ENCODE results near the gene DLGAP1. TPM values are rescaled to one million over a fixed set of nuclear protein-coding genes. Genes with fewer than 3 reads are reported as not detected.

Gene DLGAP1
- total RNA-seq, 1 donor from 2014 or later = 13.6 TPM

GRCh38 chr18:3747176-3747973, 707.7 kb downstream of the DLGAP1 start:
- DNase-seq = no peak
- Mint-ChIP-seq H3K9me3 (ENCODE audit: unreplicated experiment) (no peaks in the 10 kb centered on the region), H3K27me3 (ENCODE audit: unreplicated experiment) (no peaks in the 10 kb centered on the region), H3K27ac (ENCODE audit: unreplicated experiment) (no peak overlapping the region), H3K4me1 (ENCODE audit: low read depth, unreplicated experiment) (no peaks in the 10 kb centered on the region), H3K4me3 (ENCODE audit: unreplicated experiment) (no peak overlapping the region), H3K36me3 (ENCODE audit: unreplicated experiment) (no peaks in the 10 kb centered on the region)
- no peak for TF ChIP-seq CTCF (IDR thresholded peaks at IDR 0.05; ENCODE audit: partially characterized antibody, unreplicated experiment)

GRCh38 chr18:3742541-3742940, 712.6 kb downstream of the DLGAP1 start:
- H3K9me3 Mint-ChIP-seq (ENCODE audit: unreplicated experiment) = peaks cover 2% of the 10 kb centered on the region
- no peak for DNase-seq
- peaks cover 6% of the 10 kb centered on the region for H3K36me3 Mint-ChIP-seq (ENCODE audit: unreplicated experiment)
- no peak overlapping the region for H3K27ac Mint-ChIP-seq (ENCODE audit: unreplicated experiment)
- H3K27me3 Mint-ChIP-seq (ENCODE audit: unreplicated experiment) = peaks cover 3% of the 10 kb centered on the region
- no peak for TF ChIP-seq CTCF (IDR thresholded peaks at IDR 0.05; ENCODE audit: partially characterized antibody, unreplicated experiment)
- H3K4me3 Mint-ChIP-seq (ENCODE audit: unreplicated experiment) = no peak overlapping the region
- no peaks in the 10 kb centered on the region for H3K4me1 Mint-ChIP-seq (ENCODE audit: low read depth, unreplicated experiment)

GRCh38 chr18:3741333-3741732, 713.8 kb downstream of the DLGAP1 start:
- DNase-seq = no peak
- Mint-ChIP-seq H3K27me3 (ENCODE audit: unreplicated experiment) (peaks cover 3% of the 10 kb centered on the region), H3K27ac (ENCODE audit: unreplicated experiment) (peak overlapping the region; percentile 22), H3K36me3 (ENCODE audit: unreplicated experiment) (peaks cover 6% of the 10 kb centered on the region), H3K9me3 (ENCODE audit: unreplicated experiment) (peaks cover 2% of the 10 kb centered on the region), H3K4me3 (ENCODE audit: unreplicated experiment) (no peak overlapping the region), H3K4me1 (ENCODE audit: low read depth, unreplicated experiment) (no peaks in the 10 kb centered on the region)
- no peak for TF ChIP-seq CTCF (IDR thresholded peaks at IDR 0.05; ENCODE audit: partially characterized antibody, unreplicated experiment)

GRCh38 chr18:3728704-3729437, 726.2 kb downstream of the DLGAP1 start:
- no peak overlapping the region for H3K4me3 Mint-ChIP-seq (ENCODE audit: unreplicated experiment)
- H3K36me3 Mint-ChIP-seq (ENCODE audit: unreplicated experiment) = no peaks in the 10 kb centered on the region
- no peak overlapping the region for H3K27ac Mint-ChIP-seq (ENCODE audit: unreplicated experiment)
- no peaks in the 10 kb centered on the region for H3K4me1 Mint-ChIP-seq (ENCODE audit: low read depth, unreplicated experiment)
- no peaks in the 10 kb centered on the region for H3K9me3 Mint-ChIP-seq (ENCODE audit: unreplicated experiment)
- no peak for DNase-seq
- no peaks in the 10 kb centered on the region for H3K27me3 Mint-ChIP-seq (ENCODE audit: unreplicated experiment)
- no peak for TF ChIP-seq CTCF (IDR thresholded peaks at IDR 0.05; ENCODE audit: partially characterized antibody, unreplicated experiment)

GRCh38 chr18:3727274-3727673, 727.8 kb downstream of the DLGAP1 start:
- Mint-ChIP-seq H3K27me3 (ENCODE audit: unreplicated experiment) (peaks cover 2% of the 10 kb centered on the region), H3K4me1 (ENCODE audit: low read depth, unreplicated experiment) (no peaks in the 10 kb centered on the region), H3K36me3 (ENCODE audit: unreplicated experiment) (no peaks in the 10 kb centered on the region), H3K4me3 (ENCODE audit: unreplicated experiment) (no peak overlapping the region), H3K27ac (ENCODE audit: unreplicated experiment) (no peak overlapping the region), H3K9me3 (ENCODE audit: unreplicated experiment) (no peaks in the 10 kb centered on the region)
- DNase-seq = no peak
- TF ChIP-seq CTCF (IDR thresholded peaks at IDR 0.05; ENCODE audit: partially characterized antibody, unreplicated experiment) = no peak
